Activated CD4-positive, alpha-beta T cell treated with anti-CD3 and anti-CD28 coated beads, Interleukin-2, amount 50 U/mL, for 16 hours (primary cell): ENCODE data around the gene BCR.

ENCODE experiments used
- DNase-seq: peaks from one replicate; pipeline ENCODE4 v3.0.0-alpha.2; 2020

BCR gene

GRCh38 chr22:23277583-23278295 is 97.4 kb downstream of the BCR start:
- no peak for DNase-seq

- DNase-seq: peak; percentile 36
Observed at GRCh38 chr22:23278883-23279675, 98.8 kb downstream of the BCR start.

GRCh38 chr22:23279781-23280180 is 99.5 kb downstream of the BCR start:
- no peak for DNase-seq

- no peak for DNase-seq
Observed at GRCh38 chr22:23280356-23281052, 100.2 kb downstream of the BCR start.

GRCh38 chr22:23281053-23281405 is 100.7 kb downstream of the BCR start:
- DNase-seq: no peak

GRCh38 chr22:23281406-23282088 is 101.2 kb downstream of the BCR start:
- DNase-seq: peak; percentile 81

- no peak for DNase-seq
Observed at GRCh38 chr22:23282089-23282501, 101.8 kb downstream of the BCR start.

- DNase-seq: no peak
Observed at GRCh38 chr22:23282516-23282915, 102.2 kb downstream of the BCR start.

GRCh38 chr22:23282986-23283385 is 102.7 kb downstream of the BCR start:
- DNase-seq: no peak

GRCh38 chr22:23283591-23284503 is 103.5 kb downstream of the BCR start:
- no peak for DNase-seq

- no peak for DNase-seq
Observed at GRCh38 chr22:23284504-23285033, 104.3 kb downstream of the BCR start.

- DNase-seq: no peak
Observed at GRCh38 chr22:23285236-23285635, 104.9 kb downstream of the BCR start.

- no peak for DNase-seq
Observed at GRCh38 chr22:23285734-23286133, 105.4 kb downstream of the BCR start.

GRCh38 chr22:23286296-23286695 is 106.0 kb downstream of the BCR start:
- DNase-seq: no peak

- no peak for DNase-seq
Observed at GRCh38 chr22:23287136-23288095, 107.1 kb downstream of the BCR start.

GRCh38 chr22:23288301-23289129 is 108.2 kb downstream of the BCR start:
- DNase-seq: no peak

- DNase-seq: no peak
Observed at GRCh38 chr22:23289130-23289503, 108.8 kb downstream of the BCR start.

- peak; percentile 54 for DNase-seq
Observed at GRCh38 chr22:23289851-23290724, 109.8 kb downstream of the BCR start.
